ENCODE data around the gene TRAPPC3.
A peak's percentile ranks its signal among the peaks of the same experiment; 100 is the strongest.

Gene TRAPPC3

DNA sequence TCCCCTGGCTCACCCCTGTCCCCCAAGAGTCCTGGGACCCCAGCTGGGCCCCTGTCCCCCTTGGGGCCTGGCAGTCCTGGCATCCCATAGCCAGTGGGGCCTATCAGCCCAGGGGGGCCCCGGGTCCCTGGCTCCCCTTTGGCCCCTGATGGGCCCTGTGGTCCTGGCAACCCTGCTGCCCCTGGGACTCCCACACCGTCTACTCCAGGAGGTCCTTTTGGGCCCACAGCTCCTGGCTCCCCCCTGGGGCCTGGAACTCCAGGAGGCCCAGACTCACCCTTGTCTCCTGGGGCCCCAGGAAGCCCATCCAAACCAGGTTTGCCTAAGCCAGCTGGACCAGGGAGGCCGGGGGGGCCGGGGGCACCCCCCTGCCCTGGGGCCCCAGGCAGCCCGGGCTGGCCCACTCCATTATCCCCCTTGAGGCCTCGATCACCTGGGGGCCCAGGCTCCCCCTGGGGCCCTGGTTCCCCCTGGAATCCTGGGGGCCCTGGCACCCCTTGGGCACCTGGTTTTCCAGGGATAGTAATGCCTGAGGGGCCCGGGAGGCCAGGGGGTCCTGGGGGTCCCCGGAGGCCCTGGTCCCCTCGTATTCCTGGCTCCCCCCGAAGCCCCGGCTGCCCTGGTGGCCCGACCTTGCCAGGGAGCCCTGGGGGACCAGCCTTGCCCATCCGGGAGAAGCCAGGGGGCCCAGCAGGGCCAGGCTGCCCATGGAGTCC, 50.5 kb downstream of the TRAPPC3 start:
- DNase-seq (ENCODE audit: low read depth) = no peak

DNA sequence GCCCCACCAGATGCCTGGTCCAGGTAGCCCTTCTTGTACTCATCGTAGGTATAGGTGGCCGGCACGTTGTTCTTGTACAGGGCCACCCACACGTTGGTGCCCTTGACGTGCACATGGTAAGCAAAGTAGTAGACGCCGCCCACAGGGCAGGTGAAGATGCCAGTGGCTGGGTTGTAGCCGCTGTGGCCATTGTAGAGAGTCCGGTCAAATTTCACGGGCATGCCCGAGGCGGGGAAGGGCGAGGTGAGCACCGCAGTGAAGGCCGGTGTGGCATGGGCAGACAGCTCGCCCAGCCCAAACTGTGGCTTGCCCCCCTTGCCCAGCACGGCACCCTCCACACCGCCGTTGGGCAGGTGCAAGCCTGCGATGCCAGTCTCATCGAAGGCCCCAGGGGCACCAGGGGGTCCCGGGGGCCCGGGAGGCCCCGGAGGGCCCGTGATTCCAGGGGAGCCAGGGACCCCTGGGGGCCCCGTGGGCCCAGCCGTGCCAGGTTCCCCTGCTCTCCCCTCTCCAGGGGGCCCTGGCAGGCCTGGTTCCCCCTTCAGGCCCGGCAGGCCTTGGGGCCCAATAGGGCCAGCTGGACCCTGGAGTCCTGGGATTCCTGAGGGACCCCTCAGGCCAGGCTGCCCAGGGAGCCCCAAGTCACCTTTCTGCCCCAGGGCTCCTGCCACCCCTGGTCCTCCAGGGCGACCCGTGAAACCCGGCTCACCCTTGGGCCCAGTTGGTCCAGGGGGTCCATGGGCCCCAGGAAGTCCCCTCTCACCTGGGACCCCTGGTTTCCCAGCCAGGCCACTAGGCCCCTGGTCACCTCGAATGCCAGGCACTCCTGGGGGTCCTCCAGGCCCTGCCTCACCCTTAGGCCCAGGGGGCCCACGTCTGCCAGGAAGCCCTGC, 51.3 kb downstream of the TRAPPC3 start:
- DNase-seq (ENCODE audit: low read depth) = no peak

- no peak for DNase-seq (ENCODE audit: low read depth)
These were observed 52.5 kb downstream of the TRAPPC3 start for GRCh38 chr1:36096500-36097432.

- DNase-seq (ENCODE audit: low read depth) = no peak
These were observed 53.4 kb downstream of the TRAPPC3 start for GRCh38 chr1:36095760-36096405.

- no peak for DNase-seq (ENCODE audit: low read depth)
These were observed 54.6 kb downstream of the TRAPPC3 start for GRCh38 chr1:36094621-36095061.

DNA sequence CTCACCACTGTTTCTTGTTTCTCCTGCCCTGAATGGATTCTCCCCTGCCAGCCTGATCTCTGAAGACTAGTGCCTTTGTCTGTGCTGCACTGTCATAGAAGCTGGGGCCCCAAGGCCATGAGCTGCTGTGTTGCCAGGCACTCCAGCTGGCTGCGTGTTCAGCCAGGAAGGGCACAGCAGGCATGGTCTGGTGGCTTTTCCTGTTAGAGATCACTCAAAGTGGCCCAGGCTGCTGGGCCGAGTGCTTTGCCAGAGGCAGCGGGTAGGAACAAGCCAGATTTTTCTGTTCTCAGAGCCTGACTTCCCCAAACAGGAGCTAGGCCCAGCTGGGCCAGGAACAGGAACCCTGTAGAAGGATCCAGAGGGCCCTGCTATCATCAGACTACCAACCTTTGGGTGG, 55.4 kb downstream of the TRAPPC3 start:
- no peak for DNase-seq (ENCODE audit: low read depth)

GRCh38 chr1:36093226-36093625, 56.1 kb downstream of the TRAPPC3 start:
- DNase-seq (ENCODE audit: low read depth) = no peak

DNA sequence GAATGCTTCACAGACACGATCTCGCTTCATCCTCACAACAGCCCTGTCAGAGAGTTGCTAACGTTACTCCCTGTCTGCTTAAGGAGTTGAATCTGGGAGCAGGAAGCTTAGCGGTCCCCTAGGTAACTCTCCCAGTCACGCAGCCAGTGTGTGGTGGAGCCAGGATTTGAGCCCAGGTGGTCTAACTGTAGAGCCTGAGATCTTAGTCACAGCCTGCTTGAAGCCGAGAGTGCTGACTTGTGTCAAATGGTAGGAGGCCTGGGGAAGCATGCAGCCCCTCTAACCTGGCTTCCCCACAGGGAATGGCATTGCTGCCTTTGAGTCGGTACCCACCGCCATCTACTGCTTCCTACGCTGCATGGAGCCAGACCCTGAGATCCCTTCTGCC, 56.5 kb downstream of the TRAPPC3 start:
- no peak for DNase-seq (ENCODE audit: low read depth)

- no peak for DNase-seq (ENCODE audit: low read depth)
These were observed 57.0 kb downstream of the TRAPPC3 start for GRCh38 chr1:36092166-36092797.

GRCh38 chr1:36091698-36092097, 57.6 kb downstream of the TRAPPC3 start:
- DNase-seq (ENCODE audit: low read depth) = no peak

- DNase-seq (ENCODE audit: low read depth) = no peak
These were observed 58.1 kb downstream of the TRAPPC3 start for GRCh38 chr1:36091141-36091540.

DNA sequence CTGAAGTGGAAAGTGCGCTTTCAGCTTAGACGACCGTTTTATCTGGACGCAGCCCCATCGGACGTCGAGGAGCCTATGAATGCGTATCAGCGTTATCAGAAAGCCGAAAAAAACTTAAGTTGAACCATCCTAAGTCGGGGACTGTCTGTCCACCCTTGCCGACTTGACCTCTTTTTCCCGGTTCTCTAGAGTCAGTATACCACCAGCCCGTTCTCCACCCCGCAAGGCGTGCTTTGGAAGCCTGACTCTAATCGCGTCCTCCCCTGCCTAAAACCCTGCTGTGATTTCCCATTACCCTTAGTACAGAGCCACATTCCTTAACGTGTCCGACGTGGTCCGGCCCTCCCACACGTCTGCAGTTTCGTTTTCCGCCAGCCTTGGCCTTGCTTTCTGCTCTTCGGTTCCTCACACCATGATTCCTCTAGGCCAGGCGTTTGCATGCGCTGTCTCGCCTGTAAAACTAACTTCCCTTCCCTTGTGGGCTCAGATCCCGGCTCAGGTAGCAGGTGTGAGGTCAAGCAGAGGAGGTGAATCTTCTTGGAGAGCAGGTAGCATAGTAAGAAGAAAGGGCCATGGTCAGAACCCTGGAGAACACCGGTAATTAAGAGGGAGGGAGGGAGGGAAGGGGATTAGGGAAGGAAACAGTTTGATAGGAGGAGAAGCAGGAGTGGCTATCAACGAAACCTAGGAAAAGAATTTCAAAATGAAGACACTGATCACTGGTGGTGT, 59.7 kb downstream of the TRAPPC3 start:
- peak; percentile 71 for DNase-seq (ENCODE audit: low read depth)

DNA sequence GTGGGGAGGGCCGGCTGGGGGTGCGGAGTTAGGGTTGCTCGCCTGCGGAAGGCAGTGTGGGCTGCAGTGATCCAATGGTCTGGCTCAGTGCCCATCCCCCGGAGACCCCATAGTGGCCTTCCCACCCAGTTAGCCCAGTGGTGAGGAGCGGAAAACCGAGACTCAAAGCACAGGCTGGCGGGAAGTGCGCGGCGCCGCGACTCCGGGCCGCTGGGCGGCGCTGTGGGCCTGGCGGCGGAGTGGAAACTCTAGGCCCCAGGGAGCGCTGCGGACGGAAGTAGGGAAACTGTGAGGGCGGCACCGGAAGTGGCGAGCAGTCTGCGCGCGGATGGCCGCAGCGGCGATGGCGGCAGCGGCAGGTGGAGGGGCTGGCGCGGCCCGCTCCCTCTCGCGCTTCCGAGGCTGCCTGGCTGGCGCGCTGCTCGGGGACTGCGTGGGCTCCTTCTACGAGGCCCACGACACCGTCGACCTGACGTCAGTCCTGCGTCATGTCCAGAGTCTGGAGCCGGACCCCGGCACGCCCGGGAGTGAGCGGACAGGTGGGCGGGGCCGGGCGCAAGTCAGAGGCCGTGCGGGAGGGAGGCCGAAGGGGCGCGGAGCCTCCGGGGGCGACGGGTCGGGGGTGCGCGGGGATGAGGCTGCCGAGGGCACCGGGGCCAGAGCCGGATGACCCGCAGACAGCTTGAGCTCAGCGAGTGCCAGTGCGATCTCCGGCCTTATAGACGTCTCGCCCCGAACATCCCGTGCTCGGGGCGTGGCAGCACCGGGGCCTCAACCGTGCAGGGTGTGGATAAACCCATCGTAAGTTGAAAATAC, 60.5 kb downstream of the TRAPPC3 start, which contains the start of gene ADPRS:
Gene ADPRS (plus strand): TSS at position 316 of the 816 bp plus-strand sequence. CDS start 13 bp downstream, at position 329.
- DNase-seq (ENCODE audit: low read depth) = peak; percentile 87

DNA sequence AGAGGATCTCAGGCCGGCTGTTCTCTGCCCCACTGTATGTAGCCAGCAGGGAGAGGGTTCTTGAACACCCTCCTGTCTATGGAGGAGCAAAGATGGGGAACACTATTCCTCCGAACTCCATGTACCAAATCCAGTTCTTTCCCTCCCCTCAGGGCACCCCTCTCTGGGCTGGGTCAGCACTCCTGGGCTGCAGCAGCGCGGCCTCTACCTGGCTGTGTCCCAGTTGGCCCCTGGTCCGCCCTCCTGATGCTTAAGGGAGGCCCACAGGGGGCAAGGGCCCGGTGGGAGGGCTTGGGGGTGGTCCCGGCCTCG, 61.1 kb downstream of the TRAPPC3 start:
- DNase-seq (ENCODE audit: low read depth) = no peak

- no peak for DNase-seq (ENCODE audit: low read depth)
These were observed 61.8 kb downstream of the TRAPPC3 start for GRCh38 chr1:36087233-36088123.

Measured in amniotic epithelial cell (primary cell).